K562 (cell line): ENCODE data around the gene YJU2. TPM values are rescaled to one million over a fixed set of nuclear protein-coding genes. Genes with fewer than 3 reads are reported as not detected.

Experiments
- ATAC-seq: fragments of 200-7000 bp; cut with Tn5 transposase; 3 replicates; pipeline ENCODE4 v1.9.1; 2020; ENCODE audit warnings: moderate library complexity
- BruUV-seq: library from RNA; stranded (reverse); fragments of 400-500 nt; replicated peaks from 2 replicates; lab custom pipeline; 2021; lab: Mats Ljungman, UMichigan
- CTCF ChIA-PET: fragments of 300-600 bp; formaldehyde crosslinking; extraction: SDS; loops from one replicate; lab custom pipeline; 2021; ENCODE audit warnings: low intra/inter-chr PET ratio; lab: Yijun Ruan, JAX
- POLR2A ChIA-PET: fragments of 300-600, 350-650 bp; sonication (Branson Sonifier 250); formaldehyde crosslinking; extraction: SDS; loops from one replicate; lab custom pipeline; 2021; ENCODE audit warnings: antibody characterized with exemption, inconsistent platforms; lab: Yijun Ruan, JAX
- DNase-seq, 4 experiments: peaks; one replicate each; pipeline versions ENCODE4 v3.0.0 to v3.0.0-alpha.2; 2011 to 2018; ENCODE audit warnings: low spot score in 3 of 4, mixed read lengths in 3 of 4; ENCODE audit errors: extremely low read depth in 1 of 4
- FAIRE-seq: peaks from 2 replicates; lab custom pipeline; 2011; peaks lifted over from hg19 to GRCh38; lab: Jason Lieb, UNC
- H2AFZ ChIP-seq: 2 replicates; pipeline ENCODE4 v1.6.0; 2011; ENCODE audit warnings: low read depth, low read length, control low read depth, inconsistent platforms
- H3K27ac ChIP-seq: fragments of 200-600 bp; 3 replicates; pipeline ENCODE4 v1.8.0; 2011; ENCODE audit warnings: low read depth, mild to moderate bottlenecking, control low read depth, inconsistent platforms, low read length, moderate library complexity, mixed read lengths; ENCODE audit errors: extremely low read depth
- H3K27me3 ChIP-seq, 2 experiments: fragments of 300-600 bp in 1 of 2; 2 replicates in 1 of 2; 3 replicates in 1 of 2; pipeline versions ENCODE4 v1.6.0 to v1.8.0; 2011; ENCODE audit warnings: inconsistent platforms in 2 of 2, low read length in 2 of 2, mild to moderate bottlenecking in 1 of 2, mixed read lengths in 1 of 2, moderate library complexity in 1 of 2; ENCODE audit not compliant: control insufficient read depth in 2 of 2, insufficient read depth in 2 of 2
- H3K36me3 ChIP-seq: fragments of 300-600 bp; 3 replicates; pipeline ENCODE4 v1.8.0; 2011; ENCODE audit warnings: mild to moderate bottlenecking, low read length, inconsistent platforms; ENCODE audit not compliant: control insufficient read depth, insufficient read depth
- H3K4me1 ChIP-seq, 2 experiments: fragments of 200-600 bp in 1 of 2; replicated peaks in 1 of 2; 2 replicates in 1 of 2; 3 replicates in 1 of 2; pipeline versions ENCODE4 v1.5.1 to v1.8.0; 2011; ENCODE audit warnings: inconsistent platforms in 2 of 2, low read length in 2 of 2, mild to moderate bottlenecking in 1 of 2, mixed read lengths in 1 of 2, moderate library complexity in 1 of 2; ENCODE audit not compliant: control insufficient read depth in 2 of 2, insufficient read depth in 2 of 2
- H3K4me2 ChIP-seq: 2 replicates; pipeline ENCODE4 v1.6.1; 2011; ENCODE audit warnings: low read length, control low read depth, inconsistent platforms, mixed read lengths; ENCODE audit not compliant: insufficient read depth
- H3K4me3 ChIP-seq: fragments of 200-600 bp; sonication (generic), shearing (Covaris generic); 2 replicates; pipeline ENCODE4 v1.5.1; 2016; ENCODE audit warnings: control low read depth, inconsistent platforms
- H3K79me2 ChIP-seq: fragments of 200-600 bp; 3 replicates; pipeline ENCODE4 v1.8.0; 2011; ENCODE audit warnings: low read length, inconsistent platforms; ENCODE audit not compliant: control insufficient read depth, insufficient read depth
- H3K9ac ChIP-seq, 2 experiments: 2 replicates each; pipeline versions ENCODE4 v1.6.0 to v1.6.1; 2011; ENCODE audit warnings: low read depth in 2 of 2, low read length in 2 of 2, control low read depth in 1 of 2, inconsistent platforms in 1 of 2, mild to moderate bottlenecking in 1 of 2, mixed read lengths in 1 of 2; ENCODE audit not compliant: insufficient read depth in 1 of 2
- H3K9me1 ChIP-seq: one replicate; pipeline ENCODE4 v1.6.0; 2011; ENCODE audit warnings: inconsistent platforms, mild to moderate bottlenecking, low read length, moderate library complexity; ENCODE audit not compliant: control insufficient read depth, insufficient read depth
- H3K9me3 ChIP-seq: replicated peaks from 2 replicates; pipeline ENCODE4 v1.5.1; 2011; ENCODE audit warnings: low read depth, low read length, inconsistent platforms; ENCODE audit not compliant: control insufficient read depth, insufficient read depth
- H4K20me1 ChIP-seq: replicated peaks from 2 replicates; pipeline ENCODE4 v1.6.1; 2011; ENCODE audit warnings: low read length, inconsistent platforms, mixed read lengths; ENCODE audit not compliant: control insufficient read depth, insufficient read depth
- CEBPZ ChIP-seq: fragments of 150-350 bp; IDR thresholded peaks from 2 replicates; pipeline ENCODE4 v1.6.1; 2014; ENCODE audit warnings: low read depth, mild to moderate bottlenecking, low read length, borderline replicate concordance
- MCM2 ChIP-seq: fragments of 450-650 bp; IDR thresholded peaks from 2 replicates; pipeline ENCODE4 v1.6.1; 2017; ENCODE audit warnings: low read depth, mild to moderate bottlenecking
- MCM5 ChIP-seq: fragments of 450-650 bp; IDR thresholded peaks from 2 replicates; pipeline ENCODE4 v1.6.1; 2016; ENCODE audit warnings: low read depth
- SMAD4 ChIP-seq: fragments of 250-450 bp; sonication (Bioruptor Pico); conservative IDR thresholded peaks from 2 replicates; pipeline ENCODE4 v1.8.0; 2021; ENCODE audit warnings: inconsistent platforms, mild to moderate bottlenecking, moderate library complexity
- ZNF407 ChIP-seq: fragments of 450-650 bp; IDR thresholded peaks from 2 replicates; pipeline ENCODE4 v1.6.1; 2016; ENCODE audit warnings: low read depth
- ZNF41 ChIP-seq: fragments of 250-450 bp; sonication (Bioruptor Pico); conservative IDR thresholded peaks from 2 replicates; pipeline ENCODE4 v1.4.0; 2020; ENCODE audit warnings: mild to moderate bottlenecking
- ZNF707 ChIP-seq: fragments of 250-450 bp; sonication (Bioruptor Pico); conservative IDR thresholded peaks from 2 replicates; pipeline ENCODE4 v1.8.0; 2022; ENCODE audit warnings: inconsistent platforms, mild to moderate bottlenecking, moderate library complexity
- WGBS: fragments of 100-300 bp; shearing (Covaris generic); methylation state at CpG from one replicate; pipeline ENCODE4 v1.1.6; 2016; ENCODE audit warnings: low coverage, mixed read lengths; ENCODE audit not compliant: insufficient coverage; ENCODE audit errors: missing lambda C conversion rate; 5-methylcytosine and 5-hydroxymethylcytosine counted together
- in situ Hi-C: fragments of 300-500 bp; cut with MboI; formaldehyde crosslinking; loops from 4 replicates; pipeline ENCODE4 v1.15.0; 2018; ENCODE audit warnings: inconsistent platforms, mixed read lengths
- intact Hi-C: fragments of 100-400 bp; cut with micrococcal nuclease; formaldehyde crosslinking; loops from 2 replicates; pipeline ENCODE4 v1.14.2; 2022
- polyA plus RNA-seq, 8 experiments: library from polyadenylated mRNA; depleted of rRNA in 4 of 8; stranded (reverse) in 5 of 8; unstranded in 3 of 8; fragments of >200 nt; fragmentation: Nextera tagmentation in 2 of 8; fragmentation: Illumina TruSeq in 1 of 8; extraction: Ambion mirVana in 2 of 8; extraction: Trizol in 1 of 8; gene quantifications; 2 replicates each; pipeline versions ENCODE4 v1.2.1 to v1.2.3, GENCODE V29; 2011 to 2014; ENCODE audit warnings: inconsistent platforms in 1 of 8, missing spikeins in 1 of 8
- total RNA-seq, 7 experiments: library from RNA; depleted of rRNA in 6 of 7; stranded (reverse); fragments of >200 nt in 6 of 7; fragmentation: Illumina TruSeq in 2 of 7; extraction: Trizol in 2 of 7; gene quantifications; 2 replicates each; pipeline versions ENCODE4 v1.2.1 to v1.2.3, GENCODE V29; 2011 to 2021; ENCODE audit warnings: low replicate concordance in 1 of 7

The YJU2 gene
- total and polyA plus RNA-seq, 9 of the 15 experiments (the other 6 are each of a cell fraction or from before 2014, with no cell fraction given), result 0.41 to 34.9 (median 19.3) TPM

- Histone ChIP-seq H3K9me3 (no peaks in the 10 kb centered on the region), H3K4me2 (no peak overlapping the region), H3K9ac (no peak overlapping the region), H4K20me1 (no peaks in the 10 kb centered on the region), H2AFZ (no peak overlapping the region), H3K4me3 (no peak overlapping the region), H3K4me1 (peaks cover 0 to 10% of the 10 kb centered on the region in 2 experiments; a peak in 3 of 5 replicates), H3K27ac (no peak overlapping the region), H3K27me3 (no peaks in the 10 kb centered on the region), H3K9me1 (no peaks in the 10 kb centered on the region), H3K36me3 (peaks cover 13% of the 10 kb centered on the region; the same call in 1 of the 3 replicates), H3K79me2 (no peaks in the 10 kb centered on the region)
- intact Hi-C loops (no loop called here), in situ Hi-C loops (loop anchor here (5.0 to 10.0 kb wide), 2 partner anchors 72 to 244 kb away; partner anchors contain the start of genes MPND and PLIN4)
- BruUV-seq, result no TSS peak
- 76% methylated on average over 8 of the region's 10 CpGs for WGBS
- CTCF ChIA-PET, result no interaction called here
- FAIRE-seq (no peak), DNase-seq (no peak), ATAC-seq (no peak)
- POLR2A ChIA-PET, result no interaction called here
- no peak for TF ChIP-seq MCM5
- TF ChIP-seq SMAD4 (CRISPR knock-in tag), result no peak
- no peak for TF ChIP-seq CEBPZ
- TF ChIP-seq ZNF41 (CRISPR knock-in tag), result no peak
- TF ChIP-seq ZNF707 (CRISPR knock-in tag), result no peak
- TF ChIP-seq MCM2, result no peak
- TF ChIP-seq ZNF407, result no peak
Observed at GRCh38 chr19:4272894-4273293, 26.0 kb downstream of the YJU2 start.
